ENCODE measurements around the gene FBL.
"Not testable (repeated sequence)": the region's sequence is repeated elsewhere in the genome, so short reads cannot be mapped to it uniquely, and the experiment has no call there.

The FBL gene

DNA sequence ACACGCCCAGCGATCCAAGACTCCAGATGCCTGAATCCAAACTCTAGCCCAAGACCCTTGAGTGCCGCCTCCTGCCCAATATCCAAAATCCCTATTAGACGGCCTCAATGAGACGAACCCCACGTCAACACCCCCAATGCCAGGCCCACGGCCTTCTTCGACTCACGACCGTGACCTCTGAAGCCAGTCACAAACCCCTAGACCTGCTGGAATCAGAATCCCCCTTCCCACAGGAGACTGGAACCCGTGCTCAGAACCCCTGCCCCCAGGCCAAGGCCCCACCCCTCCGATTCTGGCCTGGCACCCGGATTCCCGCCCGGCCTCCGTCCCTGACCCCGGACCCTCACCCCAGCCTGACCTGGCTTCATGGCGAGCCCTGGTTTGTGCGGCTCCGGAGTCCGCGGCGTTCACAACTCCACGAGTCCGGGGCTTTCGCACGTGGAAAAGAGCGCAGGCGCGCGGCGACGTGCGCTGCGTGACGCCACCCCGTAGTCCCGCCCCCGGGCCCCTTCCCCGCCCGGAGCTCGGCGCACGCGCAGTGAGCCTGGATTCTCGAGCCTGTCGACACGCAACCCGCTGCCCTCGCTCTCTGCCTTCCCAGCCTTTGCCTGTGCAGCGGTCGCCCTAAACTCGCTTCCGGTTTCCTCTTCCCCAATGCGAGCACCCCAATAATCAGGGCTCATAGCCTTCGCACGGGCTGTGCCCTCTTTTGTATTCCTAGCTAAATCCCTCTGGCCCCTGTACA lies at the start of gene FBL:
Gene FBL (minus strand): TSS at position 447 of the 745 bp plus-strand sequence. CDS start 79 bp downstream, at position 368.
- peak; percentile 99 for DNase-seq (ENCODE audit: low spot score)

DNA sequence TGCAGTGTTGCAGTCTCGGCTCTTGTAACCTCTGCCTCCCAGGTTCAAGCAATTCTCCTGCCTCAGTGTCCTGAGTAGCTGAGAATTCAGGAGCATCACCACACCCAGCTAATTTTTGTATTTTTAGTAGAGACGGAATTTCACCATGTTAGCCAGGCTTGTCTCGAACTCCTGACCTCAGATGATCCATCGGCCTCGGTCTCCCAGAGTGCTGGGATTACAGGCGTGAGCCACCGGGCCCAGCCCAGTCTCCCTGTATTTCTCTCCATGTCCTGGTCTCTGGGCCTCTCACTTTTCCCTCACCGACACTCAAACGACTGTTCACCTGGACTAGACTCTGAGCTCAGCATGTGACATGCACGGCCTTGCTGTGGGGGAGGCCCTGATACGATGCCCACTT lies 48.9 kb upstream of the FBL start:
- not testable (repeated sequence) for DNase-seq (ENCODE audit: low spot score)

DNA sequence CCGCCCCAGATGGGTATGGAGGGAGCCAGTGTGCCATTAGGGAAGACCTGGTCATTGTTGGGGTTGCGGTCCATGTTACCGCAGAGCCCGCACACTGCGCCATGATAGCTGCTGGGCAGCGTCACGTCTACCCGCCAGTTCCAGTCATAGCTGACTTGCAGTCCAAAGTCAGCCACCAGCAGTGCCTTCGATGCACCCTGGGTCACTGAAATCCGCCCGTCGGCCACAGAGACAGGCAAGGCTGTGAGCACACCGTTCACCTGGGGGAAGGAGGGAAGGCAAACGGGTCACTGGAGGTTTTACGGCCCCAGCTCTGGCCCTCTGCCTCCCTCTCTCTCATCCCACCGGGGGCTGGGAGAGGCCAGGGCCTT lies 48.0 kb upstream of the FBL start:
- DNase-seq (ENCODE audit: low spot score), result not testable (repeated sequence)

DNA sequence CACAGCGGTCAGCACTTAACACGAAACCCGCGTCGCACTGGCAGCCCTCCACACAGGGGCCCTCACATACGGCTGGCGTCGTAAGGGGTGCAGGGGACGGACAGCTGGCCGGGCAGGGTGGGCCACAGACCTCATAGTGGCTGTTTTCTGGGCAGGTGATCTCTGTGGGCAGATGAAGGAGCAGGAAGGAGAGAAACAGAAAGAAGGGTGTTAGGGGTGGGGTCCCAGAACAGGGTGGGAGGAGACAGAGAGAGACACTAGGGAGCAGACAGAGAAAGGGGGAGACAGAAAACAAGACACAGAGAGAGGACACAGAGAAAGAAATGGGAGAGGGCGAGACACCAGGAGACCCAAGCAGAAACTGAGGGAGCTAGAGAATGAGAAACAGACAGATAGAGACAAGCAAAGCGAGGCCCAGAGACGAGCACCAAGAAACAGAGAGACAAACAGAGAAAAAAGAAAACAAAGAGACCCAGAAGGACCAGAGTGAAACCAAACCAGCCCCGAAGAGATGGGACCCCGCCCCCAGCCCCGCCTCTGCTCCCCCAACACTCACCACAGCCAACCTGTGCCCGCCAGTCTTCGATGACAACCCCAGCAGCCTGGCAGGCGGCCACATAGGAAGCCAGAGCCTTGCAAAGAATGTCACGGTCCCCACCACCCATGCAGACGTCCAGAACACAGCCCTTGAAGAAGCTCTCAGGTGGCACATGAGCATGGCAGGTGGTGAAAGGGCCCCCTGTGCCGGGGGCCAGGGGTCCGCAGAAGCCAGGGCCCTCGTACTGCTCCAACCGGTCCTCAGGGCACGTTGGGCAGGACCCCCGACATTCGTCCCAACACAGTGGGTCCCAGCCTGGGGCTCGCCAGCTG lies 47.4 kb upstream of the FBL start:
- DNase-seq (ENCODE audit: low spot score), result not testable (repeated sequence)

DNA sequence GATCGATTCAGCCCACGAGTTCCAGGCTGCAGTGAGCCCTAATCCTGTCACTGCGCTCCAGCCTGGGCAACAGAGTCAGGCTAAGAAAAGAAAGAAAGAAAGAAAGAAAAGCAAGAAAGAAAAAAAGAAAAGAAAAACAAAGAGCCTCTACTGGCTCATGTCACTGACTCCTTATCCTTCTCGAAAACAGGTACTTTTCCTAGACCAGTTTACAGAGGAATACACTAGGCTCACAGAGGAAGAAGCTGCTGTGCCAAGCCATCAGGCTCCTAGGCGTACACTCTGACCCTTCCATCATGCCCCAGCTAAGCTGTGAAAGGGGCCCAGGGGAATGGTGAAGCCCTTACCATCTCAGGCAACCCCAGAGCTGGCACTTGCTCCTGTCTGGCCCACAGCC lies 46.3 kb upstream of the FBL start:
- DNase-seq (ENCODE audit: low spot score), result not testable (repeated sequence)

DNA sequence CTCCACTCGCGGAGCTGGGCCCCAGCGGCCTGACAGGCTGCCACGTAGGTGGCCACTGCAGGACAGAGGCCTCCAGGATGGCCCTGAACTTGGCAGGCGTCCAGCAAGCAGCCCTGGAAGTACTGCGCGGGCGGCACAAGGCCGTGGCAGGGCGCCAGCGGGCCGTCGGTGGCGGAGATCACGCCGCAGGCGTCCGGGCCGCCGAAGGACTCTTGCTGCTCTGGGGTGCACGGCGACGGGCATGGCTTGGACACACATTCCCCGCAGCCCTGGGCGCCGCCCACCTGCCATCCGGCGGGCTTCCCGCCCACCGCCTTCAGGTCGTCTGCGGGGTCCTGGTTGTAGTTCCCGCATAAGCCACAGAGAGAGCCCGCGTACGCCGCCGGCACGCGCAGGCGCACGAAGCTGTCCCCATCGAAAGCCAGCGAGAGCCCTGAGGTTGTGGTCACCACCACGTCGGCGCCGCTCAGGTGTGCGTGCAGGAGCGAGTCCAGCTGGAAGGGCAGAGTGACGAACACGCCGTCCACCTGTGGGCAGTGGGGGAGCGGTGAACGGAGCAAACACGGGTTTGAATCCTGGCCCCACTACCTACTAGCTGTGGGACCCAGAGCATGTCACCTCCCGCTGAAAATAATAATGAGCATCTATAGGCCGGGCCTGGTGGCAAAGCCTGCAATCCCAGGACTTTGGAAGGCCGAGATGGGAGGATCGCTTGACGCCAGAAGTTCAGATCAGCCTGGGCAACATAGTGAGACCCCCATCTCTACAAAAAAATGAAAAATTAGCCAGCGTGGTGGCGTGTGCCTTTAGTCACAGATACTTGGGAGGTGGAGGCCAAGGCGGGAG lies 45.7 kb upstream of the FBL start:
- not testable (repeated sequence) for DNase-seq (ENCODE audit: low spot score)

DNA sequence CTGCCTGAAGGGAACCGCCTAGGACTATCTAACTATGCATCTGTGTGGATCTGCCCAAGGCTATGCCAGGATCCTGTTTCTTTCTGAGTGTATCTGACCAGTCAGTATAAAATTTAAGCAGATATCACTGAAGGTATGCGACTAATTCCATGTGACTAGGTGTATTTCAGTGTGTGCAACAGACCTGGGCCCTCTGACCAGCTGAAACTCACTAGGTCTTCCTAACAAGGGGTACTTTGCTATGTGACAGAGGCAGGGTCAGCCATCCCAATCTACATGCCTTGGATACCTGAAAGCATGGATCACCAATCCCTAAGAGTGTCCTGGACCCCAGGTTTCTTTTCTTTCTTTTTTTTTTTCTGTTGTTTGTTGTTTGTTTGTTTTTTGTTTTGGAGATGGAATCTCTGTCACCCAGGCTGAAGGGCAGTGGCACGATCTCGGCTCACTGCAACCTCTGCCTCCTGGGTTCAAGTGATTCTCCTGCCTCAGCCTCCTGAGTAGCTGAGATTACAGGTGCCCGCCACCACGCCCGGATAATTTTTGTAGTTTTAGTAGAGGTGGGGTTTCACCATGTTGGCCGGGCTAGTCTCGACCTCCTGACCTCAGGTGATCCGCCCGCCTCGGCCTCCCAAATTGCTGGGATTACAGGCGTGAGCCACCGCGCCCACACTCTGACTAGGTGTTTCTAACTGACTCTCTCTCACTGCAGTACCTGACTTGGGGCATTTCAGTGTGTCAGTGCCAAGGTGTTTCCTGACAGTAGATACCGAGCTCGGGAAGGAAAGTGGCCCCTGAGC lies 44.8 kb upstream of the FBL start:
- DNase-seq (ENCODE audit: low spot score), result no peak

DNA sequence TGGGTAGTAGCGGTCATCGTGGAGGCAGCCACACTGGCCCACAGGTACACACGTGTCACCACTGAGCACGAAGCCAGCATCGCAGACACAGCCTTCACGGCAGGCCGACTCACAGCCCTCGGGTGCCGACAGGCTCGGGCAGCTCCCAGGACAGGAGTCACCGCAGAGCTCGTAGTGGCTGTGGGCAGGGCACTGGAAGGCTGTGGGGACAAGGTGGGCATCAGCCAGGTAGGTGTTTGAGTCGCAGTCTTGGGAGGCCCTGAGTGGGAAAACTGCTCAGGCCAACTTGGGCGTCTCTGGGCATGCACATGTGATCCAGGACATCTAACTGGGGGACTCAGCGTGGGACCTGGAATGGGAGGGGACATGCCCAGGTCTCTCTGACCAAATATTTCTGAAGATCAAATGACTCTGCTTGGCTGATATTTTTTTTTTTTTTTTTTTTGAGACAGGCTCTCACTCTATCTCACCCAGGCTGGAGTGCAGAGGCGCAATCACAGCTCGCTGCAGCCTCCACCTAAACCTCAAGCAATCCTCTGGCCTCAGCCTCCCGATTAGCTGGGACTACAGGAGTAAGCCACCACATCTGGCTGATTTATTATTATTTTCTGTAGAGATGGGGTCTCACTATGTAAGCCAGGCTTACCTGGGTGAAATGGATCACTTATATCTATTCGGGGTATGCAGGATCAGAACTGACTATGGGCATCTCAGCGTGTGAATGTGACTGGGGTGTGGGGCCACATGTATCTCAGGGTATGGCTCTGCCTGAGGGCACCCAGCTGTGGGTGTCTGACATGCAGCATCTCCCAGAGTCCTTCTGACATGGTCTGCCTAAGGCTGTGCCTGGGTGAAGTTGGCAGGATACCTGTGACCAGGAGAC lies 43.9 kb upstream of the FBL start:
- not testable (repeated sequence) for DNase-seq (ENCODE audit: low spot score)

DNA sequence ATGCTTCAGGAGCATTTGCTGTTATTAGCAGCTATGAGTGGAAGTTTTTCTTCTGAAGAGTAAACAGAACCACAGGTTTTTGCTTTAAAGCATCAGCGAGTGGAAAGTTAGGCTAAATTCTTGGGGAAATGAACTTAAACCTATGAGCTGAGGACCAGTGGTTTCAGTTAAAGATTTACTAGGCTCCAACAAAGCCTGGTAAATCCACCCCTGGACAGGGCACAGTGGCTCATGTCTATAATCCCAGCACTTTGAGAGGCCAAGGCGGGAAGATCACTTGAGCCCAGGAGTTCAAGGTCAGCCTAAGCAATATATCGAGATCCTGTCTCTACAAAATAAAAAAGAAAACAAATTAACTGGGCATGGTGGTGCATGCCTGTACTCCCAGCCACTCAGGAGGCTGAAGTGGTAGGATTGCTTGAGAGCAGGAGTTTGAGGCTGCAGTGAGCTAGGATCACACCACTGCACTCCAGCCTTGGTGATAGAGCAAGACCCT lies 41.3 kb upstream of the FBL start:
- DNase-seq (ENCODE audit: low spot score), result not testable (repeated sequence)

DNA sequence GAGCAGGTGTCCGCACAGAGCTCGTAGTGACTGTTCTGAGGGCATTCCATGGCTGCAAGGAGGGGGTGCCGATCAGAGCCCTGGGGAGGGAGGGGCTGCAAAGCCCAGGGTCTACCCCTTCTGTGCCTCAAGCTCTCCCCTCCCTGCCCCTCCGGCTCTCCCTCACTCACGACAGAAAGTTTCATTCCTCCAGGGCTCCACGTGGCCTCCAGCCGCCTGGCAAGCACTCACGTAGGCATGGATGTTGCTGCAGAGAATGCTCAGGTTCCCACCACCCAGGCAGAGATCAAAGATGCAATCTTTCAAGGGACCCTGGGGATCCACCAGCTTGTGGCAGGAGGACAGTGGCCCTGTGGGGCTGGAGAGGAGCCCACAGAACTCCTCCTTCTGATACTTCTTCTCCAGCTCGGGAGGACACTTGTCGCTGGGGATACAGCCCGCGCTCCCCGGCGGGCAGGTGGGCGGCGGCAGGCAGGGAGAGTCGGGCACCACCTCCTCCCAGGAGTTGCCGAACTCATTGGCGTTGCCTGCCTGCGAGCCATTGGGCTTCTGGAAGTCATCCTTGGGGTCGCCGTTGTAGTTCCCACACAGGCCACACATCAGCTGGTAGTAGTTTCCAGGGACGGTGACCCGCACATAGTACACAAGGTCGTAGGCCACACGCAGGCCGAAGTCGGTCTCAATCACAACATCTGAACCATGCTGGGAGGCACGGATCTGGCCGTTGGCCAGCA lies 39.8 kb upstream of the FBL start:
- DNase-seq (ENCODE audit: low spot score), result not testable (repeated sequence)

DNA sequence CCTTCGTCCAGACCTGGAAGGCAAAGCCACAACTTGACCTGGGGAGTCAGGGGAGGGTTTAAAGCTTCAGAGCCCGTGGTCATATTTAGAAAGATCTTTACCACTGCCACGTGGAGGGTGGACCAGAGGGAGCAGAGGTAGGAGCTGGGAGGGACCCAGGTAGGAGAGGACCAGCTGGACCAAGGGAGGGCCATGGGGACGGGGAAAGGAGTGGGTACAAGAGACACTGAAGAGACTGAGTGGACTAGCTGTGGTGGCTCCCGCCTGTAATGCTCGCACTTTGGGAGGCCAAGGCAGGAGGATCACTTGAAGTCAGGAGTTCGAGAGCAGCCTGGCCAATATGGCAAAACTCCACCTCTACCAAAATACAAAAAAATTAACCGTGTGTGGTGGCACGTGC lies 38.5 kb upstream of the FBL start:
- DNase-seq (ENCODE audit: low spot score), result not testable (repeated sequence)

DNA sequence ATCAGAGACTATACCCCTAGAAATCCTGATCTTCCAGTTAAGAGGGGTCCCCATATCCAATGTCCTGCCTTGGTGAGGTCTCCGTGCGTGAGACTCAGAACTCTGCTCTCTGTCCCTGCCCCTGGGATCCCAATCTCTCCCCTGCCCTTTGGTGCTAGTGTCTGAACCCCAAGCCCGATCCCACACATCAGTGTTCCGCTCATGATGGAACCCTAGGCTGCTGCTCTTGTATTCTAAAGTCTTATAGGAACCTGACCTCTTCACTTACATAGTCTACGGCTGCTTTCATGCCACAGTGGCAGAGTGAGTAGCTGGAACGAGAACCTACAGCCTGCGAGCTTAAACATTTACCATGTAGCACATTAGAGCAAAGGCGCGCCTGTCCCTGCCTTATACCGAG lies 36.5 kb upstream of the FBL start:
- not testable (repeated sequence) for DNase-seq (ENCODE audit: low spot score)

DNA sequence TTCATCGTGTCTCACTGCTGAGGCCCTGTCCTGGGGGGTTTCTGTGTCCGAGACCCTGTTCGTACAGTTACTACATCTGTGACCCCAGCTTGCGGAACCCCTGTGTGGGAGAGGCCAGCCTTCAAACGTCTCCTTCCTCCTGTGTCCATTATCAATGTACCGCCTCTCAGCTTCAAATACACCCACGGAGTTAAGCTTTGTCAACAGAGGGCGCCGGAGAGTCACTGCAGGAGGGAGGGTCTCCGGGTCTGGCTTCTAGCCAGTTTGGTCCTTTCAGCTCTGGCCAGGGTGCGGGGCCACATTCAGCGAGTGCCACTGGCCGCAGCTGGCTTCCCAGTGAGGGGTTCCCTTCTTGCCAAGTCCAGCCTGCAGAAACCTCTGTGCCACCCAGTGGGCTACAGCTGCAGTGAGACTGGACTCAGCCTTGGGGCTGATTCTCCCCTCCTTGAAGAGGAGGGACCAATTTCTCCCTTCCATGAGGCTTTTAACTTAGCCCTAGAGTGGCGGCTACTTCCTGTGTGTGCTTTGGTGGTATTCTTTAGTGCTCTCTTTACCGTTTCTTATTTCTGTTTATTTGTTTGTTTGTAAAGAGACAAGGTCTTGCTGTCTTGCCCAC lies 35.4 kb upstream of the FBL start:
- DNase-seq (ENCODE audit: low spot score), result not testable (repeated sequence)

DNA sequence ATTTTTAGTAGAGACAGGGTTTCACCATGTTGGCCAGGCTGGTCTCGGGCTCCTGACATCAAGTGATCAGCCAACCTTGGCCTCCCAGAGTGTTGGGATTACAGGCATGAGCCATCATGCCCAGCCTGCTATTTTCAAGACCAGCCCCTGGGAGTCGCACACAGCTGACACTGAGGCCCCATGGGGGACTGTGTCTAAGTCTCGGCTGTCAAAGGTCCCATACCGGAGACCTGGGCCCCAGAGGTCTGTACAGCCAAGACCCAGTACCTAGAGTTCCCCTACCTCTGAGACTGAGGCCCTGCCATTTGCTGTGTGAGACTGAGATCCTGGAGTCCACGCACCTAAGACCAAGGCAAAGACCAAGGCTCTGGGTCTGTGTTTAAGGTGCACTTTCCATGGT lies 34.1 kb upstream of the FBL start:
- not testable (repeated sequence) for DNase-seq (ENCODE audit: low spot score)

DNA sequence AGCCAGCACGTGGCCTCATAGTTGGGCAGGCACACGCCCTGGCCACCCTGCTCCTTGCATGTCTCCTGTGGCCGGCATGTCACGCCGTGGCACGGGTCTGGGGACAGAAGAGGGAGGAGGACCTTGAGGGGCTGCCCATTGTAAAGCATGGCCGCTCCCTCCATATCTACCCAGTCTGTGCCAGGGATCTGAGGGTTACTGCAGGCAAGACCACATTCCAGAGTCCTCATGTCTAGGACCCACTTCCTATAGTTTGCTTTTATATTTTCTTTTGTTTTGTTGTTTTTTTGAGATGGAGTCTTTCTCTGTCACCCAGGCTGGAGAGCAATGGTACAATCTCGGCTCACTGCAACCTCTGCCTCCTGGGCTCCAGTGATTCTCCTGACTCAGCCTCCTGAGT lies 33.6 kb upstream of the FBL start:
- DNase-seq (ENCODE audit: low spot score), result not testable (repeated sequence)

DNA sequence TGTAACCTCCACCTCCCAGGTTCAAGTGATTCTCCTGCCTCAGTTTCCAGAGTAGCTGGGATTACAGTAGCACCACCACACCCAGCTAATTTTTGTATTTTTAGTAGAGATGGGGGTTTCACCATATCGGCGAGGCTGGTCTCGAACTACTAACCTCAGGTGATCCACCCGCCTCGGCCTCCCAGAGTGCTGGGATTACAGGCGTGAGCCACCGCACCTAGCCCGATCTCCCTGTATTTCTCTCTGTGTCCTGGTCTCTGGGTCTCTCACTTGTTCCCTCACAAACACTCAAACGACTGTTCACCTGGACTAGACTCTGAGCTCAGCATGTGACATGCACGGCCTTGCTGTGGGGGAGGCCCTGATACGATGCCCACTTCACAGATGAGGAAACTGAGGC lies 32.7 kb upstream of the FBL start:
- not testable (repeated sequence) for DNase-seq (ENCODE audit: low spot score)

DNA sequence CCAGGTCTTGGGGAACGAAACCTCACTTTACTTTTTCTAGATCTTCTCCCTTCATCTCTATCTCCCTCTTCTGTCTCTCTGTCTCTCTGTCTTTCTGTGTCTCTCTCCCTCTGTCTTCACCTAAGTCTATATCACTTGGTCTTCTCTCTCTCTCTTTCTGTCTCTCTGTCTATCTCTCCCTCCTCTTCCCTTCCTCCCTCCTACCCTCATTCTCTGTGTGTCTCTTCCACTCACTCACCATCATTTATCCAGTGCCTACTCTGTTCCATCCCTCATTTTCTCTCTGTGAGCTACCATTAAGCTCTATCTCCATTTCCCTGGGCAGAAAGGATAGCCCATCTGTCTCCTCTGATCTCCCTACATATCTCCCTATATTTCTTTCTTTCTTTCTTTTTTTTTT lies 32.2 kb upstream of the FBL start:
- DNase-seq (ENCODE audit: low spot score), result no peak

DNA sequence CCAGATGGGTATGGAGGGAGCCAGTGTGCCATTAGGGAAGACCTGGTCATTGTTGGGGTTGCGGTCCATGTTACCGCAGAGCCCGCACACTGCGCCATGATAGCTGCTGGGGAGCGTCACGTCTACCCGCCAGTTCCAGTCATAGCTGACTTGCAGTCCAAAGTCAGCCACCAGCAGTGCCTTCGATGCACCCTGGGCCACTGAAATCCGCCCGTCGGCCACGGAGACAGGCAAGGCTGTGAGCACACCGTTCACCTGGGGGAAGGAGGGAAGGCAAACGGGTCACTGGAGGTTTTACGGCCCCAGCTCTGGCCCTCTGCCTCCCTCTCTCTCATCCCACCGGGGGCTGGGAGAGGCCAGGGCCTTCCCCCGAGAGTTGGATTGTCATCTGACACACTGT lies 31.8 kb upstream of the FBL start:
- not testable (repeated sequence) for DNase-seq (ENCODE audit: low spot score)

DNA sequence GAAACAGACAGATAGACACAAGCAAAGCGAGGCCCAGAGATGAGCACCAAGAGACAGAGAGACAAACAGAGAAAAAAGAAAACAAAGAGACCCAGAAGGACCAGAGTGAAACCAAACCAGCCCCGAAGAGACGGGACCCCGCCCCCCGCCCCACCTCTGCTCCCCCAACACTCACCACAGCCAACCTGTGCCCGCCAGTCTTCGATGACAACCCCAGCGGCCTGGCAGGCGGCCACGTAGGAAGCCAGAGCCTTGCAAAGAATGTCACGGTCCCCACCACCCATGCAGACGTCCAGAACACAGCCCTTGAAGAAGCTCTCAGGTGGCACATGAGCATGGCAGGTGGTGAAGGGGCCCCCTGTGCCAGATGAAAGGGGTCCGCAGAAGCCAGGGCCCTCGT lies 31.3 kb upstream of the FBL start:
- DNase-seq (ENCODE audit: low spot score), result not testable (repeated sequence)

All from COLO829 (cell line).